ENCODE measurements around the gene WFIKKN1. TPM values are rescaled to one million over a fixed set of nuclear protein-coding genes. Genes with fewer than 3 reads are reported as not detected.

Gene WFIKKN1
- total RNA-seq, 5 donors from 2014 or later (not counting 1 experiment from before 2014, with no cell fraction given): 0.15 to 1.5 (median 1.0) TPM

- H3K27me3 ChIP-seq (replicated peaks in 1 of 2; ENCODE audit: control insufficient read depth in 2 of 2, extremely low read depth in 1 of 2, insufficient read depth in 2 of 2, low read length in 1 of 2): peaks cover 0 to 14% of the 10 kb centered on the region in 2 experiments
- ChIA-PET CTCF (interaction anchor here in 1 of 2 donors (0.6 kb wide), 1 partner anchor 699 kb away, joined by 5 read pairs; no protein-coding TSS in a partner anchor), POLR2A (interaction anchor here in 1 of 2 donors (0.6 kb wide), 1 partner anchor 18 kb away, joined by 3 read pairs; no protein-coding TSS in a partner anchor)
- H3K9me3 ChIP-seq: no peaks in the 10 kb centered on the region
- peak overlapping the region; percentile 57 to 69 for H3K27ac Mint-ChIP-seq
- peak overlapping the region; percentile 58 to 80 for H3K4me3 ChIP-seq (ENCODE audit: control insufficient read depth in 1 of 2, extremely low read depth in 1 of 2, low read length in 1 of 2)
- H3K4me1 ChIP-seq (ENCODE audit: control insufficient read depth in 1 of 2, extremely low read depth in 1 of 2, insufficient read depth in 2 of 2, low read length in 2 of 2): peaks cover 2 to 76% of the 10 kb centered on the region in 2 experiments
- peaks cover 5 to 20% of the 10 kb centered on the region in 2 donors for H3K36me3 ChIP-seq (ENCODE audit: control insufficient read depth in 2 of 2, extremely low read depth in 1 of 2, insufficient read depth in 1 of 2, low read length in 1 of 2)
- DNase-seq: peak in 1 of 35 experiments; percentile 34
- peaks cover 15 to 47% (median 41%) of the 10 kb centered on the region in 3 donors for H3K4me1 Mint-ChIP-seq
- WGBS (ENCODE audit: insufficient coverage): 44% methylated on average over 34 of the region's 44 CpGs
- peak overlapping the region; percentile 35 for H3K27ac ChIP-seq (ENCODE audit: low read length)
- ATAC-seq (replicated peaks in 1 of 4): no peak
- no peaks in the 10 kb centered on the region for H3K27me3 Mint-ChIP-seq
- H3K9me3 Mint-ChIP-seq: no peaks in the 10 kb centered on the region
- H3K4me3 Mint-ChIP-seq: peak overlapping the region; percentile 68 to 77 (median 71)
- peaks cover 4% of the 10 kb centered on the region for H3K36me3 Mint-ChIP-seq
Observed at GRCh38 chr16:680967-681745, 50.4 kb downstream of the WFIKKN1 start.

GRCh38 chr16:681746-682427 lies 51.1 kb downstream of the WFIKKN1 start:
- H3K9me3 ChIP-seq: no peaks in the 10 kb centered on the region
- H3K27me3 Mint-ChIP-seq: no peaks in the 10 kb centered on the region
- no peak for ATAC-seq (replicated peaks in 1 of 4)
- peaks cover 4% of the 10 kb centered on the region for H3K36me3 Mint-ChIP-seq
- peak overlapping the region; percentile 68 to 77 (median 71) for H3K4me3 Mint-ChIP-seq
- no peak overlapping the region for H3K27ac ChIP-seq (ENCODE audit: low read length)
- ChIA-PET CTCF (no interaction called here), POLR2A (no interaction called here)
- H3K4me3 ChIP-seq (ENCODE audit: control insufficient read depth in 1 of 2, extremely low read depth in 1 of 2, low read length in 1 of 2): no peak overlapping the region
- H3K27me3 ChIP-seq (replicated peaks in 1 of 2; ENCODE audit: control insufficient read depth in 2 of 2, extremely low read depth in 1 of 2, insufficient read depth in 2 of 2, low read length in 1 of 2): peaks cover 0 to 6% of the 10 kb centered on the region in 2 experiments
- H3K27ac Mint-ChIP-seq: peak overlapping the region; percentile 57 to 69
- H3K4me1 ChIP-seq (ENCODE audit: control insufficient read depth in 1 of 2, extremely low read depth in 1 of 2, insufficient read depth in 2 of 2, low read length in 2 of 2): peaks cover 2 to 73% of the 10 kb centered on the region in 2 experiments
- 81% methylated on average over 20 of the region's 28 CpGs for WGBS (ENCODE audit: insufficient coverage)
- peaks cover 5 to 26% of the 10 kb centered on the region in 2 donors for H3K36me3 ChIP-seq (ENCODE audit: control insufficient read depth in 2 of 2, extremely low read depth in 1 of 2, insufficient read depth in 1 of 2, low read length in 1 of 2)
- no peak for DNase-seq
- H3K4me1 Mint-ChIP-seq: peaks cover 17 to 45% (median 38%) of the 10 kb centered on the region in 3 donors
- H3K9me3 Mint-ChIP-seq: no peaks in the 10 kb centered on the region

- DNase-seq (peak in 1 of 35 experiments; percentile 34), ATAC-seq (replicated peaks in 1 of 4) (no peak)
- Mint-ChIP-seq H3K27ac (peak overlapping the region; percentile 66), H3K4me3 (peak overlapping the region; percentile 68 to 77 (median 71)), H3K36me3 (peaks cover 4% of the 10 kb centered on the region), H3K27me3 (no peaks in the 10 kb centered on the region), H3K9me3 (no peaks in the 10 kb centered on the region), H3K4me1 (peaks cover 17 to 42% (median 36%) of the 10 kb centered on the region in 3 donors)
- H3K4me1 ChIP-seq (ENCODE audit: control insufficient read depth in 1 of 2, extremely low read depth in 1 of 2, insufficient read depth in 2 of 2, low read length in 2 of 2): peaks cover 2 to 65% of the 10 kb centered on the region in 2 experiments
- CTCF ChIA-PET: no interaction called here
- POLR2A ChIA-PET: no interaction called here
- no peak overlapping the region for H3K27ac ChIP-seq (ENCODE audit: low read length)
- no peak overlapping the region for H3K4me3 ChIP-seq (ENCODE audit: control insufficient read depth in 1 of 2, extremely low read depth in 1 of 2, low read length in 1 of 2)
- 90% methylated on average over 27 of the region's 36 CpGs for WGBS (ENCODE audit: insufficient coverage)
- H3K36me3 ChIP-seq (ENCODE audit: control insufficient read depth in 2 of 2, extremely low read depth in 1 of 2, insufficient read depth in 1 of 2, low read length in 1 of 2): peaks cover 8 to 28% of the 10 kb centered on the region in 2 donors
- no peaks in the 10 kb centered on the region for H3K9me3 ChIP-seq
- no peaks in the 10 kb centered on the region for H3K27me3 ChIP-seq (replicated peaks in 1 of 2; ENCODE audit: control insufficient read depth in 2 of 2, extremely low read depth in 1 of 2, insufficient read depth in 2 of 2, low read length in 1 of 2)
Observed at GRCh38 chr16:682493-683395, 52.0 kb downstream of the WFIKKN1 start.

GRCh38 chr16:683396-684070 lies 52.7 kb downstream of the WFIKKN1 start:
- ChIA-PET CTCF (no interaction called here), POLR2A (no interaction called here)
- peaks cover 8 to 28% of the 10 kb centered on the region in 2 donors for H3K36me3 ChIP-seq (ENCODE audit: control insufficient read depth in 2 of 2, extremely low read depth in 1 of 2, insufficient read depth in 1 of 2, low read length in 1 of 2)
- no peaks in the 10 kb centered on the region for H3K9me3 ChIP-seq
- H3K27ac ChIP-seq (ENCODE audit: low read length): no peak overlapping the region
- no peaks in the 10 kb centered on the region for H3K27me3 ChIP-seq (replicated peaks in 1 of 2; ENCODE audit: control insufficient read depth in 2 of 2, extremely low read depth in 1 of 2, insufficient read depth in 2 of 2, low read length in 1 of 2)
- H3K36me3 Mint-ChIP-seq: peaks cover 4% of the 10 kb centered on the region
- DNase-seq (no peak), ATAC-seq (replicated peaks in 1 of 4) (no peak)
- peak overlapping the region; percentile 65 to 66 for H3K27ac Mint-ChIP-seq
- no peaks in the 10 kb centered on the region for H3K9me3 Mint-ChIP-seq
- peaks cover 2 to 66% of the 10 kb centered on the region in 2 experiments for H3K4me1 ChIP-seq (ENCODE audit: control insufficient read depth in 1 of 2, extremely low read depth in 1 of 2, insufficient read depth in 2 of 2, low read length in 2 of 2)
- H3K4me1 Mint-ChIP-seq: peaks cover 17 to 42% (median 36%) of the 10 kb centered on the region in 3 donors
- H3K4me3 ChIP-seq (ENCODE audit: control insufficient read depth in 1 of 2, extremely low read depth in 1 of 2, low read length in 1 of 2): peak overlapping the region; percentile 22 to 48
- peak overlapping the region; percentile 68 to 77 (median 71) for H3K4me3 Mint-ChIP-seq
- H3K27me3 Mint-ChIP-seq: no peaks in the 10 kb centered on the region
- WGBS (ENCODE audit: insufficient coverage): 22% methylated on average over 56 of the region's 57 CpGs

Other genes with a start within 250 kb of the WFIKKN1 start
- 100 to 1,000 TPM in 4 of 5 donors, 10 to 100 TPM in 1; 34.9 to 143 (median 122) TPM for gene PGAP6, start 249.0 kb upstream of the WFIKKN1 start, total RNA-seq
- gene NME4, start 233.8 kb upstream of the WFIKKN1 start, total RNA-seq: 10 to 100 TPM; 32.5 to 48.4 (median 41.3) TPM
- gene DECR2, start 229.1 kb upstream of the WFIKKN1 start, total RNA-seq: 10 to 100 TPM; 10.5 to 17.6 (median 11.3) TPM
- 10 to 100 TPM; 36.9 to 49.0 (median 44.1) TPM for gene RAB11FIP3, start 205.3 kb upstream of the WFIKKN1 start, total RNA-seq
- 10 to 100 TPM; 61.7 to 89.0 (median 82.7) TPM for gene CAPN15, start 103.3 kb upstream of the WFIKKN1 start, total RNA-seq
- gene PRR35, start 70.6 kb upstream of the WFIKKN1 start, total RNA-seq: not detected
- 1 to 10 TPM; 1.3 to 5.0 (median 3.6) TPM for gene NHLRC4, start 64.0 kb upstream of the WFIKKN1 start, total RNA-seq
- 10 to 100 TPM; 38.2 to 86.9 (median 63.1) TPM for gene PIGQ, start 61.0 kb upstream of the WFIKKN1 start, total RNA-seq
- gene RAB40C, start 40.9 kb upstream of the WFIKKN1 start, total RNA-seq: 10 to 100 TPM; 14.1 to 28.0 (median 24.4) TPM
- 10 to 100 TPM; 42.1 to 94.0 (median 87.2) TPM for gene METTL26, start 5.3 kb downstream of the WFIKKN1 start, total RNA-seq
- 10 to 100 TPM; 19.1 to 43.0 (median 40.0) TPM for gene MCRIP2, start 10.8 kb downstream of the WFIKKN1 start, total RNA-seq
- 10 to 100 TPM; 19.7 to 35.7 (median 23.4) TPM for gene WDR90, start 18.4 kb downstream of the WFIKKN1 start, total RNA-seq
- 100 to 1,000 TPM; 181 to 320 (median 286) TPM for gene RHOT2, start 37.1 kb downstream of the WFIKKN1 start, total RNA-seq
- 1 to 10 TPM; 2.0 to 3.6 (median 2.5) TPM for gene RHBDL1, start 44.7 kb downstream of the WFIKKN1 start, total RNA-seq
- 100 to 1,000 TPM in 3 of 5 donors, 10 to 100 TPM in 2; 67.3 to 119 (median 114) TPM for gene STUB1, start 49.4 kb downstream of the WFIKKN1 start, total RNA-seq
- 10 to 100 TPM; 27.3 to 54.4 (median 49.1) TPM for gene JMJD8, start 53.3 kb downstream of the WFIKKN1 start, total RNA-seq
- 10 to 100 TPM; 10.7 to 22.4 (median 18.4) TPM for gene WDR24, start 59.4 kb downstream of the WFIKKN1 start, total RNA-seq
- gene FBXL16, start 74.8 kb downstream of the WFIKKN1 start, total RNA-seq: 10 to 100 TPM; 16.4 to 65.5 (median 50.2) TPM
- 10 to 100 TPM in 3 of 5 donors, 1 to 10 TPM in 2; 4.2 to 18.2 (median 12.0) TPM for gene METRN, start 84.1 kb downstream of the WFIKKN1 start, total RNA-seq
- gene ANTKMT, start 90.2 kb downstream of the WFIKKN1 start, total RNA-seq: 10 to 100 TPM; 22.9 to 38.8 (median 27.2) TPM
- 10 to 100 TPM in 1 of 5 donors, 1 to 10 TPM in 4; 3.1 to 17.1 (median 8.6) TPM for gene CCDC78, start 95.5 kb downstream of the WFIKKN1 start, total RNA-seq
- 10 to 100 TPM in 4 of 5 donors, 1 to 10 TPM in 1; 9.9 to 50.1 (median 31.6) TPM for gene HAGHL, start 96.1 kb downstream of the WFIKKN1 start, total RNA-seq
- 10 to 100 TPM; 36.2 to 69.1 (median 58.6) TPM for gene CIAO3, start 110.0 kb downstream of the WFIKKN1 start, total RNA-seq
- gene MSLN, start 129.7 kb downstream of the WFIKKN1 start, total RNA-seq: under 1 TPM in 2 of 5 donors, not detected in 3; 0.55 to 0.60 TPM
- gene RPUSD1, start 157.4 kb downstream of the WFIKKN1 start, total RNA-seq: 10 to 100 TPM; 16.0 to 35.3 (median 34.5) TPM
- gene CHTF18, start 157.6 kb downstream of the WFIKKN1 start, total RNA-seq: 10 to 100 TPM; 29.6 to 73.2 (median 49.5) TPM
- not detected for gene GNG13, start 169.7 kb downstream of the WFIKKN1 start, total RNA-seq